Measurements from ENCODE around the gene MGA. TPM values are rescaled to one million over a fixed set of nuclear protein-coding genes. Genes with fewer than 3 reads are reported as not detected.
"Not testable (repeated sequence)": the region's sequence is repeated elsewhere in the genome, so short reads cannot be mapped to it uniquely, and the experiment has no call there.

Gene MGA
- total RNA-seq, 4 donors from 2014 or later = 53.1 to 107 (median 67.6) TPM

DNA sequence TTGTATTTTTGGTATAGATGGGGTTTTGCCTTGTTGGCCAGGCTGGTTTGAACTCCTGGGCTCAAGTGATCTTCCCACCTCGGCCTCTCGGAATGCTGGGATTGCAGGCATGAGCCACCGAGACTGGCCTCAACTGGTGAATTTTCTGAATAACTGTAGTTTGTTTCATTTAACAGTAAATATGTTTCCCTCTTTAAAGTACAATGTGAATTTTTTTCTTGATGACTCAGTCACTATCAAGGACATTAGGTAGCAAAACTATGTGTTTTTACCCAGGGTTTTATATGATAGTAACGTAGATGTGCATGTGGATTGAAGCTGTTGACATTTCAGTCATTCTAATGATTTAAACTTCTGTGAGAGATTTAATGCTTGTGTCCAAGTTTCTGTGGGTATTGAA lies 73.9 kb downstream of the MGA start:
- no peaks in the 10 kb centered on the region for H3K9me3 ChIP-seq
- no peaks in the 10 kb centered on the region for H3K27me3 ChIP-seq
- WGBS, 2 donors = 99% methylated on average over 4 of the region's 4 CpGs
- no peak overlapping the region for H3K27ac ChIP-seq
- TF ChIP-seq POLR2A (IDR thresholded peaks at IDR 0.05) = no peak
- TF ChIP-seq, protein P1, sequence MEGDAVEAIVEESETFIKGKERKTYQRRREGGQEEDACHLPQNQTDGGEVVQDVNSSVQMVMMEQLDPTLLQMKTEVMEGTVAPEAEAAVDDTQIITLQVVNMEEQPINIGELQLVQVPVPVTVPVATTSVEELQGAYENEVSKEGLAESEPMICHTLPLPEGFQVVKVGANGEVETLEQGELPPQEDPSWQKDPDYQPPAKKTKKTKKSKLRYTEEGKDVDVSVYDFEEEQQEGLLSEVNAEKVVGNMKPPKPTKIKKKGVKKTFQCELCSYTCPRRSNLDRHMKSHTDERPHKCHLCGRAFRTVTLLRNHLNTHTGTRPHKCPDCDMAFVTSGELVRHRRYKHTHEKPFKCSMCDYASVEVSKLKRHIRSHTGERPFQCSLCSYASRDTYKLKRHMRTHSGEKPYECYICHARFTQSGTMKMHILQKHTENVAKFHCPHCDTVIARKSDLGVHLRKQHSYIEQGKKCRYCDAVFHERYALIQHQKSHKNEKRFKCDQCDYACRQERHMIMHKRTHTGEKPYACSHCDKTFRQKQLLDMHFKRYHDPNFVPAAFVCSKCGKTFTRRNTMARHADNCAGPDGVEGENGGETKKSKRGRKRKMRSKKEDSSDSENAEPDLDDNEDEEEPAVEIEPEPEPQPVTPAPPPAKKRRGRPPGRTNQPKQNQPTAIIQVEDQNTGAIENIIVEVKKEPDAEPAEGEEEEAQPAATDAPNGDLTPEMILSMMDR (IDR thresholded peaks at IDR 0.05) = no peak
- DNase-seq = no peak
- peaks cover 19 to 29% of the 10 kb centered on the region in 2 donors for H3K36me3 ChIP-seq
- H3K4me3 ChIP-seq (replicated peaks in 1 of 3) = no peak overlapping the region
- no peaks in the 10 kb centered on the region for H3K4me1 ChIP-seq
- intact Hi-C loops (cut with DNase I) = no loop called here

DNA sequence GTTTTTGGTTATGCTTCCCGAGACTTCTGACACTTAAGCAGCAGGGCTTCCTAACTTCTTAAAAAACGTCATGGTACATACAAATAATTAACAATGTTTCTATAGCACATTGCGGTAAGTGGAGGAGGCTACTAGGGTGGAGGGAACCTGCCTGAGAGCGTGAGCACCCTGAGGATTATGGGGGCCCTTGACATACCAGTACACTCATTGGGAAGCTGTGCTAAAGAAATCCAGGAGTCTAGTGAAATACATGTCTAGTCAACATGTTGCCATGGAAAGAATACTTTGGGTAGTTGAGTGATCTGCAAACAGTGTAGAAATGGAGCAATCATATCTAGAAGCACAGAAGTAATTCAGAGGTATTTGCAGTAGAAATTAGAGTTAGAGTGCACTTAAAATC lies 74.8 kb downstream of the MGA start:
- Histone ChIP-seq H3K4me1 (no peaks in the 10 kb centered on the region), H3K27me3 (no peaks in the 10 kb centered on the region), H3K4me3 (replicated peaks in 1 of 3) (no peak overlapping the region), H3K36me3 (peaks cover 19 to 24% of the 10 kb centered on the region in 2 donors), H3K27ac (no peak overlapping the region), H3K9me3 (no peaks in the 10 kb centered on the region)
- TF ChIP-seq POLR2A (IDR thresholded peaks at IDR 0.05) = no peak
- DNase-seq = no peak
- intact Hi-C loops (cut with DNase I) = no loop called here
- 94% methylated on average over 4 of the region's 4 CpGs for WGBS, 2 donors

DNA sequence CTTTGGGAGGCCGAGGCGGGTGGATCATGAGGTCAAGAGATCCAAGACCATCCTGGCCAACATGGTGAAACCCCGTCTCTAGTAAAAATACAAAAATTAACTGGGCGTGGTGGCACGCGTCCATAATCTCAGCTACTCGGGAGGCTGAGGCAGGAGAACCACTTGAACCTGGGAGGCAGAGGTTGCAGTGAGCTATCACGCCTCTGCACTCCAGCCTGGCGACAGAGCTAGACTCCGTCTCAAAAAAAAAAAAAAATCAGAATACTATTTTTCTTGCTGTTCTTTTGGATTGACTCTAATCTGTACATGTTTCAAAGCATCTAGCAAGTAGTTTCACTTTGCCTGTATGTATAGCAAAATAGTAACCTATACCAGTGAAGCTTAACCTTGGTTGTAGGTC lies 75.3 kb downstream of the MGA start:
- H3K4me1 ChIP-seq; H3K4me3 ChIP-seq (replicated peaks in 1 of 3); H3K9me3 ChIP-seq; DNase-seq; intact Hi-C loops (cut with DNase I); H3K27ac ChIP-seq; H3K27me3 ChIP-seq: not testable (repeated sequence)
- peaks cover 19 to 22% of the 10 kb centered on the region in 2 donors for H3K36me3 ChIP-seq
- 94 to 95% methylated on average over 10 of the region's 10 CpGs for WGBS, 2 donors

DNA sequence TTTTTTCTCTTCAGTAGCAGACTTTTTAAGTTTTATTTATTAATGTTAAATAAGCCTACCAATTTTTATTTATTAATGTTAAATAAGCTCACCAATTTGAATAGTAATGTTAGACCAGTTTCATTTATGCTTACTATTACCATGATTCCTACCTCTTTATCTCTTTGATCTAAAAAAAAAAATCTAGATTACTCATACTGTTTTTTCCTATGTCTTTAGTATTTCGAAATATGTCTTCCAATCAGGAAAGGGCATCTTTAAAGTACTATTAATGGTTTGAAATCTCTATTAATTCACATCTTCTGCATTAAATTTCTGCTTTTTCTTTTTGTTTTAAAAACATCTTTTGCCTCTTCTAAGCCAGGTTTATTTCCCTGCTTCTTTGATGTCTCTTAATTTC lies 86.6 kb downstream of the MGA start:
- intact Hi-C loops (cut with DNase I) = no loop called here
- TF ChIP-seq POLR2A (IDR thresholded peaks at IDR 0.05) = no peak
- TF ChIP-seq, protein P1 (IDR thresholded peaks at IDR 0.05) = no peak
- H3K27ac ChIP-seq = no peak overlapping the region
- DNase-seq = no peak
- H3K9me3 ChIP-seq = no peaks in the 10 kb centered on the region
- H3K4me1 ChIP-seq = no peaks in the 10 kb centered on the region
- 91 to 93% methylated on average over 1 of the region's 1 CpG for WGBS, 2 donors
- H3K4me3 ChIP-seq (replicated peaks in 1 of 3) = no peak overlapping the region
- no peaks in the 10 kb centered on the region for H3K27me3 ChIP-seq
- H3K36me3 ChIP-seq = peaks cover 13 to 27% of the 10 kb centered on the region in 2 donors

DNA sequence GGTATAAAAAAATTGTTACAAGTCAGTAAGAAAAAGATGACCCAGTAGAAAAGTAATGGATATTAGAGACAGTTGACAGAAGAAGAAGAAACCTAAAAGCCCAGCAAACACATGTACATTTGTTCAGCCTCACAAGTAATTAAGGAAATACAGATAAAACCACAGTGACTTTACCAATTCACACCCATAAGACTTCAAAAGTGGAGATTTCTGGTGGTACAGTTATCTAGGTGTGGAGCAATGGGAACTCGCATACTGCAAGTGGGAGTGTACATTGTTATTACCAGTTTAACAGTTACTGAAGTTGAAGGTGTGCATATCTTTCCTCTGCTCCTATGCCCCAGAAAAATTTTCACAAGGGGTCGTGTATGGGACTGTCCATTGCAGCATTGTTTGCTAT lies 96.0 kb downstream of the MGA start:
- Histone ChIP-seq H3K4me1 (no peaks in the 10 kb centered on the region), H3K27me3 (no peaks in the 10 kb centered on the region), H3K4me3 (replicated peaks in 1 of 3) (no peak overlapping the region), H3K9me3 (no peaks in the 10 kb centered on the region), H3K27ac (no peak overlapping the region), H3K36me3 (peaks cover 0 to 10% of the 10 kb centered on the region in 2 donors)
- no peak for TF ChIP-seq POLR2A (IDR thresholded peaks at IDR 0.05)
- TF ChIP-seq, protein P1 (IDR thresholded peaks at IDR 0.05) = no peak
- intact Hi-C loops (cut with DNase I) = no loop called here
- 93 to 97% methylated on average over 2 of the region's 2 CpGs for WGBS, 2 donors
- DNase-seq = no peak

DNA sequence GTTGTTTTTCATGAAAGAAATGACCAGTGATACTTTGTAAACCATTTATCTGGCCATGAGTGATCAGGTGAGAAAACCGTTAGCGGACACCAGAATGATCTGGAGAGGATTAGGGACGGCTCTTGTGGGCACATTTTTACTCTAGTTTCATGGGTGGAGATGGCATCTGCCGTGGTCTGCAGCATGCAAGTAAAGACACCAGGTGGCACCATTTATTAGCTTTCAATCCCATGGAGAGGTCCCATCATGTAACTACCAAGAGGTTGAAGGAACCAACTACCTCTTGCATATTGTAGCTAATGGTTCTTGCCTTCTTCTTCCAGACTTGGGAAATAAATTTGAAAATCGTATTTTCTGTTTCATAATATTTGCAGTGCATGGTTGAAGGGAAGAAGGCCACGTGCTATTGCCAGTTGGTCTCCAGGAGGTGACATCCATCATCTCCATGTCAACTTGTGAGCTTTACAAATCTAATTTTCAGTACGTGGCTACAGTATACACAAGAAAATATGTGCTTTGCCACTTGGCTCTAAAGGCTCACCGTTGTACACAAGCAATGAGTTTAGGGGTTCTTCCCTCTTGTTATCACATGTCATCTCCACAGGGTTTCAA lies 112.6 kb downstream of the MGA start:
- no peaks in the 10 kb centered on the region for H3K9me3 ChIP-seq
- no peak overlapping the region for H3K4me3 ChIP-seq (replicated peaks in 1 of 3)
- peak; percentile 63 to 64 for DNase-seq
- no peak overlapping the region for H3K27ac ChIP-seq
- H3K4me1 ChIP-seq = peaks cover 32 to 38% of the 10 kb centered on the region in 2 donors
- H3K27me3 ChIP-seq = no peaks in the 10 kb centered on the region
- no peak for TF ChIP-seq POLR2A (IDR thresholded peaks at IDR 0.05)
- TF ChIP-seq, protein P1 (IDR thresholded peaks at IDR 0.05) = peak; percentile 49 to 93 (median 80)
- WGBS, 2 donors = 50 to 54% methylated on average over 8 of the region's 8 CpGs
- no peaks in the 10 kb centered on the region for H3K36me3 ChIP-seq
- intact Hi-C loops (cut with DNase I) = loop anchor here (2.0 kb wide), 1 partner anchor 38 kb away; no protein-coding TSS in a partner anchor
